NCI-H446 (cell line): ENCODE results near the gene TCEA2.
"Not testable (repeated sequence)": the region's sequence is repeated elsewhere in the genome, so short reads cannot be mapped to it uniquely, and the experiment has no call there.

Experiments used
- DNase-seq, 2 experiments: peaks; one replicate each; lab custom pipeline; 2025; lab: John Stamatoyannopoulos, UW

The TCEA2 gene

GRCh38 chr20:64077876-64078551 lies 15.0 kb downstream of the TCEA2 start:
- DNase-seq, result no peak

- no peak for DNase-seq
These were observed 15.9 kb downstream of the TCEA2 start for GRCh38 chr20:64078934-64079272.

- peak in 1 of 2 experiments; percentile 86 for DNase-seq
These were observed 16.4 kb downstream of the TCEA2 start, which contains the start of gene RGS19 for GRCh38 chr20:64079273-64080012. Gene RGS19 (minus strand): TSS chr20:64079518. CDS start chr20:64076886, 2,632 bp downstream.

- DNase-seq, result no peak
These were observed 17.2 kb downstream of the TCEA2 start, which contains the start of gene OPRL1 for GRCh38 chr20:64080013-64080812. Gene OPRL1 (plus strand): TSS chr20:64080082. CDS start chr20:64092721, 12,639 bp downstream.

- no peak for DNase-seq
These were observed 18.0 kb downstream of the TCEA2 start for GRCh38 chr20:64080813-64081623.

GRCh38 chr20:64081624-64081964 lies 18.6 kb downstream of the TCEA2 start:
- no peak for DNase-seq

- peak in 1 of 2 experiments; percentile 40 for DNase-seq
These were observed 19.2 kb downstream of the TCEA2 start for GRCh38 chr20:64082126-64082731.

- DNase-seq, result no peak
These were observed 19.9 kb downstream of the TCEA2 start for GRCh38 chr20:64082820-64083377.

- peak; percentile 20 to 90 for DNase-seq
These were observed 20.4 kb downstream of the TCEA2 start for GRCh38 chr20:64083378-64083803.

GRCh38 chr20:64083804-64084684 lies 21.0 kb downstream of the TCEA2 start, which contains the start of gene LKAAEAR1:
Gene LKAAEAR1 (minus strand): TSS chr20:64084398. CDS start chr20:64084219, 179 bp downstream.
- DNase-seq, result no peak

GRCh38 chr20:64084685-64085152 lies 21.7 kb downstream of the TCEA2 start:
- DNase-seq, result no peak

GRCh38 chr20:64086801-64087200 lies 23.8 kb downstream of the TCEA2 start:
- no peak for DNase-seq

- DNase-seq, result not testable (repeated sequence)
These were observed 24.3 kb downstream of the TCEA2 start for GRCh38 chr20:64087226-64087825.

- DNase-seq, result not testable (repeated sequence)
These were observed 25.6 kb downstream of the TCEA2 start for GRCh38 chr20:64088586-64088985.

GRCh38 chr20:64090165-64090564 lies 27.2 kb downstream of the TCEA2 start:
- peak in 1 of 2 experiments; percentile 58 for DNase-seq

GRCh38 chr20:64091340-64091739 lies 28.3 kb downstream of the TCEA2 start:
- no peak for DNase-seq

GRCh38 chr20:64091770-64092169 lies 28.8 kb downstream of the TCEA2 start:
- DNase-seq, result no peak

GRCh38 chr20:64092258-64093012 lies 29.4 kb downstream of the TCEA2 start:
- DNase-seq, result peak in 1 of 2 experiments; percentile 21
